ENCODE results near the gene GRIK3. TPM values are rescaled to one million over a fixed set of nuclear protein-coding genes. Genes with fewer than 3 reads are reported as not detected.

GRIK3 gene
- total RNA-seq, 1 experiment from 2014 or later = 5.5 TPM

DNA sequence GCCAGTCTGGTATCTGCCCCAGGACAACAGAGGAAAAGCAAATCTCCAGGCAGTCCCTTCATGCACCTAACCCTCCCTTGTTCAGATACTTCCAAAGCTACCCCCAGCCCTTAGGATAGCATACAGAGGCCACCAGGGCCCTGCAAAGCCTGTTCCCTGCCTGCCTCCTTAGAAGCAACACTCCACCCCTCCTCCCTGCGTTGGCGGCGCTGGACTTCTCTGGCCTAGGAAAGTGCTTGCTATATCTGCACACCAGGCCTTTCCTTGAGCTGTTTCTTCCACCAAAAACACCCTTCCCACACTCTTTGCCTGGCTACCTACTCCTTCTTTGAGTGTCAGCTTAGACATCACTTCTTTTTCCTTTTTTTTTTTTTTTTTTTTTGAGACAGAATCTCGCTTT lies 61.3 kb downstream of the GRIK3 start:
- Mint-ChIP-seq H3K27me3 (ENCODE audit: low read depth) (no peaks in the 10 kb centered on the region), H3K36me3 (no peaks in the 10 kb centered on the region), H3K9me3 (peaks cover 3% of the 10 kb centered on the region), H3K27ac (no peak overlapping the region), H3K4me1 (peaks cover 16% of the 10 kb centered on the region; the same call in 1 of the 2 replicates), H3K4me3 (no peak overlapping the region)
- DNase-seq (ENCODE audit: low spot score) (no peak), ATAC-seq (no peak)
- no peak for TF ChIP-seq KAT7 (CRISPR knock-in tag; IDR thresholded peaks at IDR 0.05; ENCODE audit: borderline replicate concordance)
- TF ChIP-seq, protein P1, sequence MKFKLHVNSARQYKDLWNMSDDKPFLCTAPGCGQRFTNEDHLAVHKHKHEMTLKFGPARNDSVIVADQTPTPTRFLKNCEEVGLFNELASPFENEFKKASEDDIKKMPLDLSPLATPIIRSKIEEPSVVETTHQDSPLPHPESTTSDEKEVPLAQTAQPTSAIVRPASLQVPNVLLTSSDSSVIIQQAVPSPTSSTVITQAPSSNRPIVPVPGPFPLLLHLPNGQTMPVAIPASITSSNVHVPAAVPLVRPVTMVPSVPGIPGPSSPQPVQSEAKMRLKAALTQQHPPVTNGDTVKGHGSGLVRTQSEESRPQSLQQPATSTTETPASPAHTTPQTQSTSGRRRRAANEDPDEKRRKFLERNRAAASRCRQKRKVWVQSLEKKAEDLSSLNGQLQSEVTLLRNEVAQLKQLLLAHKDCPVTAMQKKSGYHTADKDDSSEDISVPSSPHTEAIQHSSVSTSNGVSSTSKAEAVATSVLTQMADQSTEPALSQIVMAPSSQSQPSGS (CRISPR knock-in tag; IDR thresholded peaks at IDR 0.05; ENCODE audit: borderline replicate concordance, low read depth) = no peak
- TF ChIP-seq, protein P2, sequence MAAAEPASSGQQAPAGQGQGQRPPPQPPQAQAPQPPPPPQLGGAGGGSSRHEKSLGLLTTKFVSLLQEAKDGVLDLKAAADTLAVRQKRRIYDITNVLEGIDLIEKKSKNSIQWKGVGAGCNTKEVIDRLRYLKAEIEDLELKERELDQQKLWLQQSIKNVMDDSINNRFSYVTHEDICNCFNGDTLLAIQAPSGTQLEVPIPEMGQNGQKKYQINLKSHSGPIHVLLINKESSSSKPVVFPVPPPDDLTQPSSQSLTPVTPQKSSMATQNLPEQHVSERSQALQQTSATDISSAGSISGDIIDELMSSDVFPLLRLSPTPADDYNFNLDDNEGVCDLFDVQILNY (CRISPR knock-in tag; IDR thresholded peaks at IDR 0.05) = no peak
- no peak for TF ChIP-seq HMGA2 (CRISPR knock-in tag; IDR thresholded peaks at IDR 0.05)
- TF ChIP-seq, protein P3, sequence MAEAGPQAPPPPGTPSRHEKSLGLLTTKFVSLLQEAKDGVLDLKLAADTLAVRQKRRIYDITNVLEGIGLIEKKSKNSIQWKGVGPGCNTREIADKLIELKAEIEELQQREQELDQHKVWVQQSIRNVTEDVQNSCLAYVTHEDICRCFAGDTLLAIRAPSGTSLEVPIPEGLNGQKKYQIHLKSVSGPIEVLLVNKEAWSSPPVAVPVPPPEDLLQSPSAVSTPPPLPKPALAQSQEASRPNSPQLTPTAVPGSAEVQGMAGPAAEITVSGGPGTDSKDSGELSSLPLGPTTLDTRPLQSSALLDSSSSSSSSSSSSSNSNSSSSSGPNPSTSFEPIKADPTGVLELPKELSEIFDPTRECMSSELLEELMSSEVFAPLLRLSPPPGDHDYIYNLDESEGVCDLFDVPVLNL (CRISPR knock-in tag; IDR thresholded peaks at IDR 0.05; ENCODE audit: borderline replicate concordance, low read depth) = no peak
- no peak for TF ChIP-seq CBFB (CRISPR knock-in tag; IDR thresholded peaks at IDR 0.05; ENCODE audit: low read depth)
- TF ChIP-seq ZNF532 (CRISPR knock-in tag; IDR thresholded peaks at IDR 0.05; ENCODE audit: borderline replicate concordance) = no peak
- TF ChIP-seq ZBTB21 (CRISPR knock-in tag; IDR thresholded peaks at IDR 0.05; ENCODE audit: borderline replicate concordance) = no peak
- TF ChIP-seq STAT6 (CRISPR knock-in tag; conservative IDR thresholded peaks at IDR 0.05; ENCODE audit: low read depth) = no peak
- no peak for TF ChIP-seq ZNF396 (CRISPR knock-in tag; IDR thresholded peaks at IDR 0.05; ENCODE audit: borderline replicate concordance)
- TF ChIP-seq JUN (CRISPR knock-in tag; IDR thresholded peaks at IDR 0.05) = no peak
- ChIA-PET CTCF (interaction anchor here (1.4 kb wide), 1 partner anchor 56 kb away, joined by 3 read pairs; no protein-coding TSS in a partner anchor), POLR2A (no interaction called here)

DNA sequence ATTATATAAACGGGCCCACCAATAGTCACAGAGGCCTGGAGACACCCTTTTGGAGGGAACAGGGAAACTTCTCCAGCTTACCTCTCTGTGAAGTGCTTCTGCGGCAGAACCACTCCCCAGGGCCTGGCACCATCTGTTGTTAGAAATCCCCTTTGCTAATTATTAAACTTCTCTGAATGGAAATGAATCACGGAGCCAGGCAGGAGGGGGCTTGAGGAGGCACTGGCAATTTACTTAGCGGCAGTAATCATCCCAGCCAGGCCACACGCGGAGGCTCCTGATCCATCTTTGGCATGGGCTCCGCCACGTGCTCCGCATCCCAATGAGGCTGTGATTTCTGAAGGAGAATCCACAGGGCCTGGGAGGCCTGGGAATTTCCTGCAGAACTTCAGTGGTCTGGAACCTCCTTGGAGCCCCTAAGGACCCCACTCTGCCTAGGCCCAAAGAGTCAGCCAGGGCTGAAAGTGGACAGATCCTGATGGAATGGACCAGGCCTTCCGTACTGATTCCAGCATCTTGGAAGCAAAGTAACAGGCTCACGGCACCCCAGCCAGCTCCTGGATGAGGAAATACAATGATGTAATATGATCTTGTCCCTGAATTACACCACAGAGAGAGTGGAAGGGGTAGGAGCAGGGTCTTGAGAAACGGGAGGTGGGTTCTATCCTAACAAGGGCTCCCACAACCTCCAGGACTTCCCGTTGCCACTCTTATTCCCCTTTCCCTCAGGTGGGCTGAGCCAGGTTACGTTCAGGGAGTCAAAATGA lies 62.3 kb downstream of the GRIK3 start:
- ChIA-PET POLR2A (no interaction called here), CTCF (interaction anchor here (0.8 to 1.4 kb wide), 2 partner anchors 57 to 108 kb away, joined by 3 read pairs; no protein-coding TSS in a partner anchor)
- Mint-ChIP-seq H3K9me3 (no peaks in the 10 kb centered on the region), H3K27ac (no peak overlapping the region), H3K4me1 (peaks cover 12% of the 10 kb centered on the region; the same call in 1 of the 2 replicates), H3K27me3 (ENCODE audit: low read depth) (no peaks in the 10 kb centered on the region), H3K4me3 (no peak overlapping the region), H3K36me3 (no peaks in the 10 kb centered on the region)
- DNase-seq (ENCODE audit: low spot score) = no peak
- no peak for ATAC-seq
- TF ChIP-seq ZNF121 (CRISPR knock-in tag; IDR thresholded peaks at IDR 0.05) (no peak), ZNF317 (CRISPR knock-in tag; IDR thresholded peaks at IDR 0.05; ENCODE audit: borderline replicate concordance, low read depth) (no peak), ZBTB21 (CRISPR knock-in tag; IDR thresholded peaks at IDR 0.05; ENCODE audit: borderline replicate concordance) (no peak), OVOL2 (CRISPR knock-in tag; IDR thresholded peaks at IDR 0.05; ENCODE audit: borderline replicate concordance) (no peak), NR2C2 (CRISPR knock-in tag; IDR thresholded peaks at IDR 0.05) (no peak), TP53 (CRISPR knock-in tag; IDR thresholded peaks at IDR 0.05) (no peak), NFATC4 (CRISPR knock-in tag; IDR thresholded peaks at IDR 0.05) (no peak), GABPB1 (CRISPR knock-in tag; IDR thresholded peaks at IDR 0.05) (no peak)
- TF ChIP-seq, protein P3 (CRISPR knock-in tag; IDR thresholded peaks at IDR 0.05; ENCODE audit: borderline replicate concordance, low read depth) = no peak
- TF ChIP-seq, protein P4, sequence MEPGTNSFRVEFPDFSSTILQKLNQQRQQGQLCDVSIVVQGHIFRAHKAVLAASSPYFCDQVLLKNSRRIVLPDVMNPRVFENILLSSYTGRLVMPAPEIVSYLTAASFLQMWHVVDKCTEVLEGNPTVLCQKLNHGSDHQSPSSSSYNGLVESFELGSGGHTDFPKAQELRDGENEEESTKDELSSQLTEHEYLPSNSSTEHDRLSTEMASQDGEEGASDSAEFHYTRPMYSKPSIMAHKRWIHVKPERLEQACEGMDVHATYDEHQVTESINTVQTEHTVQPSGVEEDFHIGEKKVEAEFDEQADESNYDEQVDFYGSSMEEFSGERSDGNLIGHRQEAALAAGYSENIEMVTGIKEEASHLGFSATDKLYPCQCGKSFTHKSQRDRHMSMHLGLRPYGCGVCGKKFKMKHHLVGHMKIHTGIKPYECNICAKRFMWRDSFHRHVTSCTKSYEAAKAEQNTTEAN (CRISPR knock-in tag; IDR thresholded peaks at IDR 0.05) = no peak

All from WTC11 (cell line).